Astrocyte (in vitro differentiated cells and primary cell): ENCODE measurements around the gene AP5S1. TPM values are rescaled to one million over a fixed set of nuclear protein-coding genes. Genes with fewer than 3 reads are reported as not detected.

Source experiments
- DNase-seq: peaks from one replicate; pipeline ENCODE4 v3.0.0-alpha.2; 2010; ENCODE audit warnings: low read depth
- FAIRE-seq: peaks from 2 replicates; lab custom pipeline; 2011; peaks lifted over from hg19 to GRCh38; lab: Jason Lieb, UNC
- H2AFZ ChIP-seq: 2 replicates; pipeline ENCODE4 v1.6.0; 2012; ENCODE audit warnings: low read depth, low read length, inconsistent platforms
- H3K27ac ChIP-seq: 2 replicates; pipeline ENCODE4 v1.5.1; 2011; ENCODE audit warnings: low read depth, low read length, inconsistent platforms
- H3K27me3 ChIP-seq: 2 replicates; pipeline ENCODE4 v1.6.0; 2011; ENCODE audit warnings: low read length, inconsistent platforms; ENCODE audit not compliant: insufficient read depth
- H3K36me3 ChIP-seq: 2 replicates; pipeline ENCODE4 v1.5.1; 2011; ENCODE audit warnings: low read length, inconsistent platforms; ENCODE audit not compliant: insufficient read depth
- H3K4me1 ChIP-seq: 2 replicates; pipeline ENCODE4 v1.5.1; 2011; ENCODE audit warnings: low read length, inconsistent platforms; ENCODE audit not compliant: insufficient read depth
- H3K4me2 ChIP-seq: 2 replicates; pipeline ENCODE4 v1.6.0; 2012; ENCODE audit warnings: low read length, inconsistent platforms
- H3K4me3 ChIP-seq: 2 replicates; pipeline ENCODE4 v1.5.1; 2011; ENCODE audit warnings: low read depth, mild to moderate bottlenecking, low read length, inconsistent platforms; ENCODE audit not compliant: insufficient read depth
- H3K79me2 ChIP-seq: 2 replicates; pipeline ENCODE4 v1.6.0; 2012; ENCODE audit warnings: mild to moderate bottlenecking, low read length, inconsistent platforms; ENCODE audit not compliant: insufficient read depth
- H3K9ac ChIP-seq: 2 replicates; pipeline ENCODE4 v1.6.0; 2012; ENCODE audit warnings: mild to moderate bottlenecking, low read length, inconsistent platforms
- H3K9me3 ChIP-seq: 2 replicates; pipeline ENCODE4 v1.5.1; 2012; ENCODE audit warnings: low read depth, mild to moderate bottlenecking, low read length, inconsistent platforms; ENCODE audit not compliant: insufficient read depth
- H4K20me1 ChIP-seq: 2 replicates; pipeline ENCODE4 v1.6.0; 2012; ENCODE audit warnings: low read length, inconsistent platforms; ENCODE audit not compliant: insufficient read depth
- H3K27ac Mint-ChIP-seq: one replicate; pipeline ENCODE4 v1.8.0; 2021; ENCODE audit warnings: mild to moderate bottlenecking, mixed read lengths; ENCODE audit not compliant: unreplicated experiment
- H3K27me3 Mint-ChIP-seq: one replicate; pipeline ENCODE4 v1.8.0; 2021; ENCODE audit warnings: low read depth, mixed read lengths; ENCODE audit not compliant: unreplicated experiment
- H3K36me3 Mint-ChIP-seq: one replicate; pipeline ENCODE4 v1.8.0; 2021; ENCODE audit warnings: low read depth, mixed read lengths; ENCODE audit not compliant: unreplicated experiment
- H3K4me1 Mint-ChIP-seq: one replicate; pipeline ENCODE4 v1.8.0; 2021; ENCODE audit warnings: low read depth, mixed read lengths; ENCODE audit not compliant: unreplicated experiment
- H3K4me3 Mint-ChIP-seq: one replicate; pipeline ENCODE4 v1.8.0; 2021; ENCODE audit warnings: mild to moderate bottlenecking, moderate library complexity, mixed read lengths; ENCODE audit not compliant: unreplicated experiment
- H3K9me3 Mint-ChIP-seq: one replicate; pipeline ENCODE4 v1.8.0; 2021; ENCODE audit warnings: mild to moderate bottlenecking, mixed read lengths; ENCODE audit not compliant: unreplicated experiment
- CTCF ChIP-seq: IDR thresholded peaks from 2 replicates; pipeline ENCODE4 v1.5.1; 2011; ENCODE audit warnings: low read depth, mild to moderate bottlenecking, inconsistent platforms, low read length, moderate library complexity; ENCODE audit not compliant: insufficient read depth
- EZH2 ChIP-seq: IDR thresholded peaks from 2 replicates; pipeline ENCODE4 v1.6.1; 2012; ENCODE audit warnings: mild to moderate bottlenecking, low read length, inconsistent platforms; ENCODE audit not compliant: insufficient read depth
- total RNA-seq: library from RNA; stranded (reverse); gene quantifications from 2 replicates; pipeline ENCODE4 v1.2.1, GENCODE V29; 2021

The AP5S1 gene
- total RNA-seq, 1 donor from 2014 or later: 12.6 TPM

GRCh38 chr20:3786665-3787323 lies 33.6 kb upstream of the AP5S1 start, which contains the start of gene CENPB:
Gene CENPB, minus strand, starts transcription at chr20:3786740. Its CDS starts 257 bp downstream, at chr20:3786483.
- no peak within 1 kb of the TSS for H3K27ac Mint-ChIP-seq
- Histone ChIP-seq H3K4me3 (peak within 1 kb of the TSS; percentile 70), H3K4me2 (peak within 1 kb of the TSS; percentile 97), H3K9me3 (no peaks in the 10 kb centered on the region), H3K27me3 (no peaks in the 10 kb centered on the region), H3K36me3 (no peaks in the 10 kb centered on the region), H3K79me2 (peaks cover 35% of the 10 kb centered on the region), H4K20me1 (peaks cover 43% of the 10 kb centered on the region), H2AFZ (peak within 1 kb of the TSS; percentile 63), H3K4me1 (peaks cover 18% of the 10 kb centered on the region), H3K9ac (peak within 1 kb of the TSS; percentile 85), H3K27ac (peak within 1 kb of the TSS; percentile 64)
- peaks cover 2% of the 10 kb centered on the region for H3K9me3 Mint-ChIP-seq
- peaks cover 2% of the 10 kb centered on the region for H3K36me3 Mint-ChIP-seq
- peak; percentile 52 for DNase-seq
- no peaks in the 10 kb centered on the region for H3K4me1 Mint-ChIP-seq
- peaks cover 13% of the 10 kb centered on the region for H3K27me3 Mint-ChIP-seq
- peak; percentile 43 for TF ChIP-seq CTCF
- TF ChIP-seq EZH2: no peak
- FAIRE-seq: no peak
- H3K4me3 Mint-ChIP-seq: peak within 1 kb of the TSS; percentile 85

GRCh38 chr20:3787324-3788014 lies 32.9 kb upstream of the AP5S1 start:
- H3K4me1 Mint-ChIP-seq: no peaks in the 10 kb centered on the region
- FAIRE-seq (no peak), DNase-seq (no peak)
- peaks cover 2% of the 10 kb centered on the region for H3K36me3 Mint-ChIP-seq
- peaks cover 13% of the 10 kb centered on the region for H3K27me3 Mint-ChIP-seq
- Histone ChIP-seq H3K4me2 (peak overlapping the region; percentile 74), H3K79me2 (peaks cover 35% of the 10 kb centered on the region), H3K27me3 (no peaks in the 10 kb centered on the region), H3K4me3 (peak overlapping the region; percentile 46), H3K9me3 (no peaks in the 10 kb centered on the region), H3K36me3 (no peaks in the 10 kb centered on the region), H2AFZ (no peak overlapping the region), H3K9ac (peak overlapping the region; percentile 1), H3K4me1 (peaks cover 18% of the 10 kb centered on the region), H3K27ac (no peak overlapping the region), H4K20me1 (peaks cover 37% of the 10 kb centered on the region)
- H3K27ac Mint-ChIP-seq: no peak overlapping the region
- no peak for TF ChIP-seq CTCF
- no peak for TF ChIP-seq EZH2
- H3K4me3 Mint-ChIP-seq: peak overlapping the region; percentile 45
- peaks cover 2% of the 10 kb centered on the region for H3K9me3 Mint-ChIP-seq
